ENCODE results near the gene RPTOR.
A peak's percentile ranks its signal among the peaks of the same experiment; 100 is the strongest.

RPTOR gene

GRCh38 chr17:80855196-80855947, 310.7 kb downstream of the RPTOR start:
- no CpG with 5 or more reads among the region's 23 CpGs for WGBS (ENCODE audit: extremely low coverage, insufficient coverage, low lambda C conversion rate)
- H3K27ac ChIP-seq (ENCODE audit: low read depth, low read length): no peak overlapping the region

GRCh38 chr17:80855948-80856862, 311.6 kb downstream of the RPTOR start:
- H2BK5ac ChIP-seq (ENCODE audit: low read length): no peak overlapping the region
- WGBS (ENCODE audit: extremely low coverage, insufficient coverage, low lambda C conversion rate): no CpG with 5 or more reads among the region's 21 CpGs
- H2BK15ac ChIP-seq (replicated peaks; ENCODE audit: low read depth): no peak overlapping the region
- no peaks in the 10 kb centered on the region for H3K79me2 ChIP-seq (ENCODE audit: control insufficient read depth, insufficient read depth, low read length)
- no peak overlapping the region for H3K9ac ChIP-seq (ENCODE audit: low read length)
- no peak overlapping the region for H3K4me3 ChIP-seq (ENCODE audit: low read length)
- H4K5ac ChIP-seq (ENCODE audit: low read length): no peak overlapping the region
- peak; percentile 91 for DNase-seq
- H4K8ac ChIP-seq (ENCODE audit: low read depth, low read length): no peak overlapping the region
- no peak overlapping the region for H3K56ac ChIP-seq (ENCODE audit: low read length)
- H3K79me1 ChIP-seq (ENCODE audit: low read length): no peaks in the 10 kb centered on the region
- no peak overlapping the region for H2AK5ac ChIP-seq (ENCODE audit: low read length)
- H3K23ac ChIP-seq (ENCODE audit: low read length): no peak overlapping the region
- H3K4me1 ChIP-seq (ENCODE audit: control insufficient read depth, low read depth, low read length): no peaks in the 10 kb centered on the region
- no peaks in the 10 kb centered on the region for H3K27me3 ChIP-seq (ENCODE audit: insufficient read depth, low read length, poor library complexity)
- no peak overlapping the region for H3K27ac ChIP-seq (ENCODE audit: low read depth, low read length)
- H3K18ac ChIP-seq (ENCODE audit: low read length): no peak overlapping the region
- H3K4ac ChIP-seq (ENCODE audit: low read depth, low read length): no peak overlapping the region
- H3K4me2 ChIP-seq (ENCODE audit: low read length): no peak overlapping the region
- no peaks in the 10 kb centered on the region for H3K36me3 ChIP-seq (ENCODE audit: control insufficient read depth, insufficient read depth, low read length)
- H2BK120ac ChIP-seq (ENCODE audit: low read depth, low read length): no peak overlapping the region

More at GRCh38 chr17:80855196-80855947, 310.7 kb downstream of the RPTOR start:
- no peak overlapping the region for H4K8ac ChIP-seq (ENCODE audit: low read depth, low read length)
- no peak overlapping the region for H3K4ac ChIP-seq (ENCODE audit: low read depth, low read length)
- H3K79me2 ChIP-seq (ENCODE audit: control insufficient read depth, insufficient read depth, low read length): no peaks in the 10 kb centered on the region
- no peak overlapping the region for H3K4me2 ChIP-seq (ENCODE audit: low read length)
- H3K23ac ChIP-seq (ENCODE audit: low read length): no peak overlapping the region
- H3K9ac ChIP-seq (ENCODE audit: low read length): no peak overlapping the region
- no peaks in the 10 kb centered on the region for H3K36me3 ChIP-seq (ENCODE audit: control insufficient read depth, insufficient read depth, low read length)
- no peak overlapping the region for H3K56ac ChIP-seq (ENCODE audit: low read length)
- no peaks in the 10 kb centered on the region for H3K27me3 ChIP-seq (ENCODE audit: insufficient read depth, low read length, poor library complexity)
- no peak overlapping the region for H2BK120ac ChIP-seq (ENCODE audit: low read depth, low read length)
- no peaks in the 10 kb centered on the region for H3K79me1 ChIP-seq (ENCODE audit: low read length)
- H3K4me1 ChIP-seq (ENCODE audit: control insufficient read depth, low read depth, low read length): no peaks in the 10 kb centered on the region
- H2AK5ac ChIP-seq (ENCODE audit: low read length): no peak overlapping the region
- DNase-seq: no peak
- no peak overlapping the region for H4K5ac ChIP-seq (ENCODE audit: low read length)
- H3K18ac ChIP-seq (ENCODE audit: low read length): no peak overlapping the region
- no peak overlapping the region for H3K4me3 ChIP-seq (ENCODE audit: low read length)
- no peak overlapping the region for H2BK5ac ChIP-seq (ENCODE audit: low read length)
- no peak overlapping the region for H2BK15ac ChIP-seq (replicated peaks; ENCODE audit: low read depth)

GRCh38 chr17:80856863-80857755, 312.5 kb downstream of the RPTOR start:
- Histone ChIP-seq H3K36me3 (ENCODE audit: control insufficient read depth, insufficient read depth, low read length) (no peaks in the 10 kb centered on the region), H3K23ac (ENCODE audit: low read length) (no peak overlapping the region), H3K56ac (ENCODE audit: low read length) (peak overlapping the region; percentile 5), H3K4me3 (ENCODE audit: low read length) (no peak overlapping the region), H3K18ac (ENCODE audit: low read length) (no peak overlapping the region), H3K4me1 (ENCODE audit: control insufficient read depth, low read depth, low read length) (no peaks in the 10 kb centered on the region), H3K27ac (ENCODE audit: low read depth, low read length) (no peak overlapping the region), H2BK15ac (replicated peaks; ENCODE audit: low read depth) (no peak overlapping the region), H2BK5ac (ENCODE audit: low read length) (no peak overlapping the region), H2BK120ac (ENCODE audit: low read depth, low read length) (no peak overlapping the region), H3K4me2 (ENCODE audit: low read length) (no peak overlapping the region), H2AK5ac (ENCODE audit: low read length) (no peak overlapping the region), H3K9ac (ENCODE audit: low read length) (no peak overlapping the region), H4K5ac (ENCODE audit: low read length) (no peak overlapping the region), H3K4ac (ENCODE audit: low read depth, low read length) (no peak overlapping the region), H3K27me3 (ENCODE audit: insufficient read depth, low read length, poor library complexity) (no peaks in the 10 kb centered on the region), H4K8ac (ENCODE audit: low read depth, low read length) (no peak overlapping the region), H3K79me1 (ENCODE audit: low read length) (no peaks in the 10 kb centered on the region), H3K79me2 (ENCODE audit: control insufficient read depth, insufficient read depth, low read length) (no peaks in the 10 kb centered on the region)
- DNase-seq: peak; percentile 30
- no CpG with 5 or more reads among the region's 27 CpGs for WGBS (ENCODE audit: extremely low coverage, insufficient coverage, low lambda C conversion rate)

- Histone ChIP-seq H2BK15ac (replicated peaks; ENCODE audit: low read depth) (no peak overlapping the region), H3K27ac (ENCODE audit: low read depth, low read length) (no peak overlapping the region), H2BK5ac (ENCODE audit: low read length) (no peak overlapping the region), H3K18ac (ENCODE audit: low read length) (no peak overlapping the region), H3K36me3 (ENCODE audit: control insufficient read depth, insufficient read depth, low read length) (no peaks in the 10 kb centered on the region), H3K79me1 (ENCODE audit: low read length) (no peaks in the 10 kb centered on the region), H3K79me2 (ENCODE audit: control insufficient read depth, insufficient read depth, low read length) (no peaks in the 10 kb centered on the region), H3K4me2 (ENCODE audit: low read length) (no peak overlapping the region), H3K4me1 (ENCODE audit: control insufficient read depth, low read depth, low read length) (no peaks in the 10 kb centered on the region), H4K8ac (ENCODE audit: low read depth, low read length) (no peak overlapping the region), H4K5ac (ENCODE audit: low read length) (no peak overlapping the region), H3K27me3 (ENCODE audit: insufficient read depth, low read length, poor library complexity) (no peaks in the 10 kb centered on the region), H3K56ac (ENCODE audit: low read length) (no peak overlapping the region), H2BK120ac (ENCODE audit: low read depth, low read length) (no peak overlapping the region), H3K4me3 (ENCODE audit: low read length) (no peak overlapping the region), H3K4ac (ENCODE audit: low read depth, low read length) (no peak overlapping the region), H3K9ac (ENCODE audit: low read length) (no peak overlapping the region), H2AK5ac (ENCODE audit: low read length) (no peak overlapping the region), H3K23ac (ENCODE audit: low read length) (peak overlapping the region; percentile 60)
- no peak for DNase-seq
- WGBS (ENCODE audit: extremely low coverage, insufficient coverage, low lambda C conversion rate): no CpG with 5 or more reads among the region's 25 CpGs
These were observed 313.1 kb downstream of the RPTOR start for GRCh38 chr17:80857756-80858171.

GRCh38 chr17:80858301-80859001, 313.8 kb downstream of the RPTOR start:
- Histone ChIP-seq H3K4me1 (ENCODE audit: control insufficient read depth, low read depth, low read length) (no peaks in the 10 kb centered on the region), H3K79me1 (ENCODE audit: low read length) (no peaks in the 10 kb centered on the region), H3K18ac (ENCODE audit: low read length) (no peak overlapping the region), H2BK5ac (ENCODE audit: low read length) (no peak overlapping the region), H2BK120ac (ENCODE audit: low read depth, low read length) (no peak overlapping the region), H3K4me2 (ENCODE audit: low read length) (no peak overlapping the region), H3K79me2 (ENCODE audit: control insufficient read depth, insufficient read depth, low read length) (no peaks in the 10 kb centered on the region), H3K27me3 (ENCODE audit: insufficient read depth, low read length, poor library complexity) (no peaks in the 10 kb centered on the region), H3K23ac (ENCODE audit: low read length) (no peak overlapping the region), H2AK5ac (ENCODE audit: low read length) (no peak overlapping the region), H3K4ac (ENCODE audit: low read depth, low read length) (no peak overlapping the region), H2BK15ac (replicated peaks; ENCODE audit: low read depth) (no peak overlapping the region), H3K56ac (ENCODE audit: low read length) (no peak overlapping the region), H4K8ac (ENCODE audit: low read depth, low read length) (no peak overlapping the region), H3K9ac (ENCODE audit: low read length) (no peak overlapping the region), H3K27ac (ENCODE audit: low read depth, low read length) (no peak overlapping the region), H4K5ac (ENCODE audit: low read length) (no peak overlapping the region), H3K36me3 (ENCODE audit: control insufficient read depth, insufficient read depth, low read length) (no peaks in the 10 kb centered on the region), H3K4me3 (ENCODE audit: low read length) (no peak overlapping the region)
- no peak for DNase-seq
- WGBS (ENCODE audit: extremely low coverage, insufficient coverage, low lambda C conversion rate): no CpG with 5 or more reads among the region's 20 CpGs

All from mesendoderm (in vitro differentiated cells).